GM20000 (cell line): Measurements from ENCODE around the gene ATF6B.

ENCODE experiments used
- DNase-seq: peaks from one replicate; pipeline ENCODE4 v3.0.0; 2012; ENCODE audit warnings: low spot score
- CTCF ChIP-seq: IDR thresholded peaks from 2 replicates; pipeline ENCODE4 v1.5.1; 2012; ENCODE audit warnings: mild to moderate bottlenecking, control low read depth; ENCODE audit errors: extremely low read depth, missing control alignments

ATF6B gene

GRCh38 chr6:32127409-32127716, 683 bp downstream of the ATF6B start:
- TF ChIP-seq CTCF = no peak
- no peak for DNase-seq

GRCh38 chr6:32126880-32127279, 1.2 kb downstream of the ATF6B start:
- TF ChIP-seq CTCF = no peak
- no peak for DNase-seq

GRCh38 chr6:32123681-32124080, 4.4 kb downstream of the ATF6B start:
- DNase-seq = no peak
- no peak for TF ChIP-seq CTCF

GRCh38 chr6:32120573-32121059, 7.4 kb downstream of the ATF6B start:
- DNase-seq = no peak
- no peak for TF ChIP-seq CTCF

GRCh38 chr6:32118782-32119628, 9.0 kb downstream of the ATF6B start:
- TF ChIP-seq CTCF = peak; percentile 90
- peak; percentile 81 for DNase-seq

DNA sequence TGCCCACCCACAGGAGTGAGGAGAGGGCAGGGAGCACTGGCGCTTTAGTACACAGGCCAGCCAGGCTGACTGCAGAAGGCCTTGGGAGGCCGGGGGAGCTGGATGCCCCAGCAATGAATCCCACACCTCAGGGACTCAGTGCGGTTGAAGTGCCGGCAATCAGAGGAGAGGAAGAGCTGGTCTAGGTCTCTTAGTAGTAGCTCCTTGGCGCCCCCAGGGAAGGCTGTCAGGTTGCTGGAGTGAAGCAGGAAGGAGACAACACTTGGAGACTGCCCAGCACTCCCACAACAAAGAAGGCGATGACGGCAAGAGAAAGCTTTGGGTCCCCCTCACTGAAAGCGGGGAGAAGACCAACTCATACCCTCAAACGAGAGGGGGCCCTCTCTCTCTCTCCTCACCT, 10.6 kb downstream of the ATF6B start:
- TF ChIP-seq CTCF = no peak
- DNase-seq = no peak

DNA sequence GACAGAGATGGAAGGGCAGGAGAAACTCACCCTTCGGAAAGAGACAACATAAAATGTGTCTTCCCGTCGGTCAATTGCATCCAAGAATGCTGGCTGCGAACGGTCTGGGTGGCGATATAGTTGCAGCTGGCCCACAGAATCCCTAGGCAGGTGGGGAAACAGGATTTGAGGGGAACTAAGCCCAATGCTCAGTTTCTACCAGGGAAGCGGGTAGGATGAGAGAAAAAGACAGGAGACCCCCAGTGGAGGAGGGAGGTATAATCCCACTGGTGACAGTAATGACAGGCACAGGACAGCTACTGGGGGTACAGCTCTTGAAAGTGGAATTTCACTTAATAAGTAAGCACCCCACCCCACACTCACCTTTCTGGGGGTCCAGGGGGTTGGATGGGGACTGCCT, 11.4 kb downstream of the ATF6B start:
- no peak for DNase-seq
- no peak for TF ChIP-seq CTCF
